Thoracic aorta (tissue), 2 donors: ENCODE results near the gene ZBTB24. TPM values are rescaled to one million over a fixed set of nuclear protein-coding genes. Genes with fewer than 3 reads are reported as not detected.

ENCODE experiments used
- ATAC-seq: fragments of 150-250 bp; one replicate; pipeline ENCODE4 v1.8.0; 2017; ENCODE audit warnings: low read depth; ENCODE audit not compliant: insufficient number of reproducible peaks, low FRiP score
- DNase-seq: peaks from one replicate; pipeline ENCODE4 v3.0.0-alpha.2; 2020; ENCODE audit warnings: low spot score
- H3K27ac ChIP-seq, 2 donors: fragments of 200-600 bp; sonication (generic); 1 replicate in 1 of 2; 2 replicates in 1 of 2; pipeline ENCODE4 v1.5.1; 2016; ENCODE audit warnings: mild to moderate bottlenecking in 2 of 2, moderate library complexity in 2 of 2
- H3K27me3 ChIP-seq: fragments of 200-600 bp; sonication (generic); replicated peaks from 2 replicates; pipeline ENCODE4 v1.6.0; 2016; ENCODE audit warnings: mild to moderate bottlenecking; ENCODE audit not compliant: insufficient read depth
- H3K36me3 ChIP-seq: fragments of 200-600 bp; sonication (generic); one replicate; pipeline ENCODE4 v1.5.1; 2016
- H3K4me1 ChIP-seq, 2 donors: fragments of 200-600 bp; sonication (generic); 1 replicate in 1 of 2; 2 replicates in 1 of 2; pipeline versions ENCODE4 v1.5.1 to v1.6.0; 2016; ENCODE audit warnings: low read depth in 2 of 2, mild to moderate bottlenecking in 1 of 2; ENCODE audit not compliant: control insufficient read depth in 1 of 2
- H3K4me3 ChIP-seq: fragments of 200-600 bp; sonication (generic); 2 replicates; pipeline ENCODE4 v1.5.1; 2016; ENCODE audit warnings: mild to moderate bottlenecking
- H3K9me3 ChIP-seq: fragments of 200-600 bp; sonication (generic); 2 replicates; pipeline ENCODE4 v1.5.1; 2016
- CTCF ChIP-seq: fragments of 200-600 bp; sonication (generic); IDR thresholded peaks from one replicate; pipeline ENCODE4 v1.5.1; 2019; ENCODE audit warnings: antibody characterized with exemption
- total RNA-seq, 2 donors: library from RNA; depleted of rRNA; stranded (reverse); fragments of >200 nt; gene quantifications; one replicate each; pipeline versions ENCODE4 v1.1.0 to v1.2.3, GENCODE V29; 2016

ZBTB24 gene
- total RNA-seq, 2 donors from 2014 or later, result 3.2 to 9.5 TPM

DNA sequence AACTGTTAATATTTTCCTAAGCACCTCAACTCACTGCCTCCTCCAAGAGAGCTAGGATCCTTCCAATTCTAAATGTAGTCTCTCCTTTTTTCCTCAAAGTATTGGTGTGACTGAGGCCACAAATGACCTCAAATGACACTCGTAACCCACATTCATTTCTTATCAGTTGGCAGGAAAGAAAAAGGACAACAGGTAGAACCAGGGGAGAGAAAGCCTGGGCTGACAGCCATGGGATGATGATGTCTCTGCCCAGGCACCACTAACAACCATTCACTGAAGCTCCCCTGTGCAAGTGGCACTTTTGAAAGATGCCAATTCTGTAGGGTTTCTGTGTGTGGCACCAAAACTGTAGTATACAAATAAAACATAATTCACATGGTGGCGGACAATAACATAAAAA, 7.4 kb downstream of the ZBTB24 start:
- Histone ChIP-seq H3K36me3 (peaks cover 45% of the 10 kb centered on the region), H3K4me3 (no peak overlapping the region), H3K27ac (no peak overlapping the region), H3K9me3 (no peaks in the 10 kb centered on the region), H3K4me1 (peaks cover 11 to 42% of the 10 kb centered on the region in 2 donors), H3K27me3 (no peaks in the 10 kb centered on the region)
- TF ChIP-seq CTCF, result no peak
- ATAC-seq (no peak), DNase-seq (no peak)

DNA sequence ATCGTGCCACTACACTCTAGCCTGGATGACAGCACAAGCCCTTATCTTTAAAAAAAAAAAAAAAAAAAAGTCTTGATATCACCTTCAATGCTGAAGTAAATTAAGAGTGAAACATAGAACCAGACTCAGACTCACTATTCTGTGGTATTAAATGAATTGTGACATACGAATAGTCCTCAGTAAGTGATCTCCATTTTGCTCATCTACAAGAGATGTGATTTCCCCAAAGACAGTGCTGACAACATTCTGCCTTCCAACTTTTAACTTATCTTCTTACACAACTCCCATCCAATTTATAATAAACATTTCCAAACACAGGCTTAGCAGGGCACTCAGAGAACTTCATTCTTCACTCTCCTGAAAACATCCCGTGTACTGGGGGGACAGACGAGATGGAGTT, 8.0 kb downstream of the ZBTB24 start:
- peaks cover 5 to 36% of the 10 kb centered on the region in 2 donors for H3K4me1 ChIP-seq
- no peak for ATAC-seq
- H3K4me3 ChIP-seq, result no peak overlapping the region
- no peaks in the 10 kb centered on the region for H3K9me3 ChIP-seq
- DNase-seq, result no peak
- peaks cover 47% of the 10 kb centered on the region for H3K36me3 ChIP-seq
- H3K27ac ChIP-seq, result no peak overlapping the region
- H3K27me3 ChIP-seq, result no peaks in the 10 kb centered on the region
- TF ChIP-seq CTCF, result no peak

DNA sequence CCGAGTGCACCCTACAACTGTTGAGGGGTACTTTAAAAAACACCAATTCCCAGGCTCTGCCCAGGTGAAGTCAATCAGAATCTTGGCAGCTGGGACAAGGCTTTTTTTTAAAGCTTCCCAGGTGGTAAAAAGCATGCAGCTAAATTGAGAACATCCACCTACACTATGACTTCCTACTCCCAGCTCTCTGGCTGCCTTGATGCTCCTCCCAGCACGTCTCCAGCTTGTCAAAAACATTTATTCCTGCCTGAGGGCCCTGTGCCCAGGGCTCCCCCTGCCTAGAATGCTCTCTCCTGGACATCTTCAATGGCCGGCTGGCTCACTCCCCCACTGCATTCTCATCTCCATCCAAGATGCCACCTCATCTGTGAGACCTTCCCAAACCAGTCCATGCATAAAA, 9.9 kb downstream of the ZBTB24 start:
- H3K4me3 ChIP-seq, result no peak overlapping the region
- no peak for ATAC-seq
- no peak overlapping the region for H3K27ac ChIP-seq
- H3K4me1 ChIP-seq, result peaks cover 0 to 17% of the 10 kb centered on the region in 2 donors
- TF ChIP-seq CTCF, result no peak
- H3K36me3 ChIP-seq, result peaks cover 47% of the 10 kb centered on the region
- no peak for DNase-seq
- no peaks in the 10 kb centered on the region for H3K27me3 ChIP-seq
- no peaks in the 10 kb centered on the region for H3K9me3 ChIP-seq

GRCh38 chr6:109472132-109472995, 10.7 kb downstream of the ZBTB24 start:
- H3K27ac ChIP-seq, result no peak overlapping the region
- no peak for DNase-seq
- H3K9me3 ChIP-seq, result no peaks in the 10 kb centered on the region
- ATAC-seq, result no peak
- peaks cover 51% of the 10 kb centered on the region for H3K36me3 ChIP-seq
- no peak overlapping the region for H3K4me3 ChIP-seq
- no peaks in the 10 kb centered on the region for H3K27me3 ChIP-seq
- peaks cover 0 to 9% of the 10 kb centered on the region in 2 donors for H3K4me1 ChIP-seq
- TF ChIP-seq CTCF, result no peak

DNA sequence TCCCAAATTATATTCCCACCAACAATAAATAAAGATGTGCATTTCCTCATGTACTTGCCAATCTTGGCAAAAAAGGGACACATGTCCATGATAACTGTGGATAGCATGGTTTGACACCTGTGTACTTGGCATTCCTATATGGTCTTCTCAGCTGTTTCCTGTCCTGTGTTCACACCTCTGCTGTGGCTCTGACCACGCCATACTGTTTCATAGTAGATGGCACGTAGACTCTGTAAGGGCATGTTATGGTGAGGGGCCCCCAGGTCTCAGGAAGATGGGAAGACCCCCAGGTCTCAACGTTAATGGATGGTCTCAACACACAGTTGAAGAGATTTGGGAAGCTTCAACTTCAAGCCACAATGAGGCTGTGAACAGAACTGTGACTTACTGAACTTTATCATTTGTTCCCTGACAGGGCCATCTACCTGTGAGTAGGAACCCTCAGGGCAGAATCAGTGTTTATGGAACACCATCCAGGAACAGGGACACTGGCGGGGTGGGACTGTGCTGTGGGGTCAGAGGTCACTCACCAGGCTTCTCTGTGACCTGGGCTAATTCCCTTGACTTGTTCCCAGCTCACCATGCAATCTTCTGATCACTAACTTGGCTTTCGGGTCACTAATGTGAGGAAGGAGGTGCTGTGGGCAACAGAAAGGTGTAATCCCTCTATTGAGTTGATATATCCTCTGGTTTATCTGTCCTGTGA, 11.8 kb downstream of the ZBTB24 start:
- Histone ChIP-seq H3K9me3 (no peaks in the 10 kb centered on the region), H3K36me3 (peaks cover 52% of the 10 kb centered on the region), H3K4me1 (no peaks in the 10 kb centered on the region), H3K27me3 (no peaks in the 10 kb centered on the region), H3K4me3 (no peak overlapping the region), H3K27ac (no peak overlapping the region)
- no peak for TF ChIP-seq CTCF
- DNase-seq, result no peak
- no peak for ATAC-seq
